Karpas-422 (cell line): ENCODE measurements around the gene VTN. TPM values are rescaled to one million over a fixed set of nuclear protein-coding genes. Genes with fewer than 3 reads are reported as not detected.

ENCODE experiments used
- total RNA-seq: library from RNA; depleted of rRNA; stranded (reverse); fragments of >200 nt; shearing (Covaris generic); gene quantifications from 2 replicates; pipeline ENCODE4 v1.2.3, GENCODE V29; 2014; ENCODE audit warnings: low replicate concordance; rRNA removed

VTN gene
- total RNA-seq, 1 experiment from 2014 or later = 4.2 TPM

Other genes starting within 250 kb of the VTN start
- 38.9 and 74.3 TPM in 2 replicates for gene TMEM97, start 51.1 kb downstream of the VTN start, total RNA-seq
- 44.5 and 56.6 TPM in 2 replicates for gene IFT20, start 34.8 kb downstream of the VTN start, total RNA-seq
- 8.5 and 16.6 TPM in 2 replicates for gene TNFAIP1, start 34.5 kb downstream of the VTN start, total RNA-seq
- 71.1 and 98.3 TPM in 2 replicates for gene POLDIP2, start 12.8 kb downstream of the VTN start, total RNA-seq
- not detected in 2 replicates for gene SEBOX, start 5.1 kb downstream of the VTN start, total RNA-seq
- gene SARM1, start 1.4 kb upstream of the VTN start, total RNA-seq = 23.9 and 26.9 TPM in 2 replicates
- 2.0 and 5.0 TPM in 2 replicates for gene SLC46A1, start 35.9 kb upstream of the VTN start, total RNA-seq
- not detected in 2 replicates for gene SLC13A2, start 103.3 kb upstream of the VTN start, total RNA-seq
- gene FOXN1, start 136.0 kb upstream of the VTN start, total RNA-seq = not detected in 2 replicates
- gene UNC119, start 182.3 kb upstream of the VTN start, total RNA-seq = 34.0 and 70.2 TPM in 2 replicates
- 39.2 and 50.2 TPM in 2 replicates for gene PIGS, start 201.2 kb upstream of the VTN start, total RNA-seq
- 309 and 552 TPM in 2 replicates for gene ALDOC, start 206.6 kb upstream of the VTN start, total RNA-seq
- 51.0 and 58.1 TPM in 2 replicates for gene SPAG5, start 228.7 kb upstream of the VTN start, total RNA-seq
- 25.5 and 33.5 TPM in 2 replicates for gene RSKR, start 243.9 kb upstream of the VTN start, total RNA-seq